A549 (cell line): ENCODE measurements around the gene FAM13A. TPM values are rescaled to one million over a fixed set of nuclear protein-coding genes. Genes with fewer than 3 reads are reported as not detected.

Source experiments
- ATAC-seq, 2 experiments: fragments of 200-7000 bp in 1 of 2; fragments of >200 bp in 1 of 2; cut with Nextera tagmentation in 1 of 2; cut with Tn5 transposase in 1 of 2; 3 replicates each; pipeline versions ENCODE4 v1.8.0 to v1.9.1; 2018 to 2020; ENCODE audit warnings: mild to moderate bottlenecking in 1 of 2, moderate library complexity in 1 of 2
- CTCF ChIA-PET: fragments of 300-600 bp; sonication (Branson Sonifier 250); formaldehyde crosslinking; extraction: SDS; loops from one replicate; lab custom pipeline; 2021; ENCODE audit warnings: antibody characterized with exemption, inconsistent platforms; lab: Yijun Ruan, JAX
- POLR2A ChIA-PET: fragments of 350-600 bp; formaldehyde crosslinking; extraction: SDS; loops from one replicate; lab custom pipeline; 2021; ENCODE audit warnings: antibody characterized with exemption, inconsistent platforms; lab: Yijun Ruan, JAX
- DNase-seq, 2 experiments: peaks; one replicate each; pipeline versions ENCODE4 v3.0.0 to v3.0.0-alpha.2; 2011 to 2016; ENCODE audit warnings: low read depth in 1 of 2, low spot score in 1 of 2
- FAIRE-seq: peaks from 2 replicates; lab custom pipeline; 2011; peaks lifted over from hg19 to GRCh38; lab: Jason Lieb, UNC
- H3K27ac ChIP-seq, 2 experiments: fragments of >200 bp; sonication (Bioruptor Twin); formaldehyde crosslinking; 3 replicates each; pipeline ENCODE4 v1.5.1; 2016 to 2017
- H3K4me1 ChIP-seq: fragments of >200 bp; sonication (Bioruptor Twin); formaldehyde crosslinking; 3 replicates; pipeline ENCODE4 v1.6.1; 2016
- H3K4me2 ChIP-seq: fragments of >200 bp; sonication (Bioruptor Twin); formaldehyde crosslinking; 3 replicates; pipeline ENCODE4 v1.6.1; 2016
- H3K4me3 ChIP-seq: fragments of >200 bp; sonication (Bioruptor Twin); formaldehyde crosslinking; 3 replicates; pipeline ENCODE4 v1.5.1; 2016
- H3K9me3 ChIP-seq: fragments of >200 bp; sonication (Bioruptor Twin); formaldehyde crosslinking; 3 replicates; pipeline ENCODE4 v1.6.1; 2016
- CEBPB ChIP-seq, 2 experiments: fragments of >200 bp in 1 of 2; sonication (Bioruptor Twin) in 1 of 2; formaldehyde crosslinking in 1 of 2; IDR thresholded peaks; 2 replicates each; pipeline ENCODE4 v1.6.1; 2012 to 2016
- EHMT2 ChIP-seq: fragments of 200-600 bp; sonication (generic); IDR thresholded peaks from 2 replicates; pipeline ENCODE4 v1.6.1; 2016; ENCODE audit warnings: antibody characterized with exemption, low read depth, mild to moderate bottlenecking, moderate library complexity
- ELK1 ChIP-seq: fragments of 150-350 bp; IDR thresholded peaks from 2 replicates; pipeline ENCODE4 v1.6.1; 2014; ENCODE audit warnings: low read depth, mild to moderate bottlenecking, low read length
- ESRRA ChIP-seq: fragments of 150-350 bp; IDR thresholded peaks from 2 replicates; pipeline ENCODE4 v1.6.1; 2014; ENCODE audit warnings: mild to moderate bottlenecking, low read length, borderline replicate concordance
- FOSB ChIP-seq: fragments of 250-450 bp; sonication (Bioruptor Pico); IDR thresholded peaks from 2 replicates; pipeline ENCODE4 v1.5.0; 2020; ENCODE audit warnings: mild to moderate bottlenecking, moderate library complexity
- FOSL2 ChIP-seq, 2 experiments: fragments of 450-650 bp in 1 of 2; fragments of >200 bp in 1 of 2; sonication (Bioruptor Twin) in 1 of 2; formaldehyde crosslinking; IDR thresholded peaks; 2 replicates each; pipeline versions ENCODE4 v1.5.0 to v1.6.1; 2016 to 2020; ENCODE audit warnings: mild to moderate bottlenecking in 1 of 2, moderate library complexity in 1 of 2
- FOXS1 ChIP-seq: fragments of 250-450 bp; sonication (Bioruptor Pico); IDR thresholded peaks from 2 replicates; pipeline ENCODE4 v1.5.0; 2020; ENCODE audit warnings: mild to moderate bottlenecking, moderate library complexity
- GATA3 ChIP-seq: IDR thresholded peaks from 2 replicates; pipeline ENCODE4 v1.6.1; 2012; ENCODE audit warnings: borderline replicate concordance
- HES2 ChIP-seq: fragments of >200 bp; sonication (Bioruptor Twin); formaldehyde crosslinking; IDR thresholded peaks from 2 replicates; pipeline ENCODE4 v1.6.1; 2016
- HEYL ChIP-seq: fragments of 250-450 bp; sonication (Bioruptor Pico); IDR thresholded peaks from 2 replicates; pipeline ENCODE4 v1.8.0; 2021; ENCODE audit warnings: mild to moderate bottlenecking, moderate library complexity
- HMGXB4 ChIP-seq: fragments of 250-450 bp; sonication (Bioruptor Pico); IDR thresholded peaks from 2 replicates; pipeline ENCODE4 v1.5.0; 2021; ENCODE audit warnings: mild to moderate bottlenecking, moderate library complexity, borderline replicate concordance
- MAFK ChIP-seq: fragments of 450-650 bp; IDR thresholded peaks from 2 replicates; pipeline ENCODE4 v1.6.1; 2014; ENCODE audit not compliant: partially characterized antibody
- NFE2L2 ChIP-seq: fragments of 150-350 bp; conservative IDR thresholded peaks from 2 replicates; pipeline ENCODE4 v1.6.1; 2014; ENCODE audit warnings: low read length
- NPAS2 ChIP-seq: fragments of 250-450 bp; sonication (Bioruptor Pico); IDR thresholded peaks from 2 replicates; pipeline ENCODE4 v1.8.0; 2022; ENCODE audit warnings: mild to moderate bottlenecking, moderate library complexity, borderline replicate concordance
- RCOR1 ChIP-seq: fragments of 150-350 bp; IDR thresholded peaks from 2 replicates; pipeline ENCODE4 v1.6.1; 2014; ENCODE audit warnings: antibody characterized with exemption, low read length, low read depth
- REST ChIP-seq: fragments of 200-600 bp; sonication (generic); IDR thresholded peaks from 2 replicates; pipeline ENCODE4 v1.6.1; 2016; ENCODE audit warnings: antibody characterized with exemption, mild to moderate bottlenecking, moderate library complexity
- RNF2 ChIP-seq: fragments of 200-600 bp; sonication (generic); IDR thresholded peaks from 2 replicates; pipeline ENCODE4 v1.6.1; 2016; ENCODE audit warnings: low read depth, mild to moderate bottlenecking, antibody characterized with exemption, moderate library complexity, borderline replicate concordance
- SMC3 ChIP-seq: fragments of >200 bp; sonication (Bioruptor Twin); formaldehyde crosslinking; IDR thresholded peaks from 3 replicates; pipeline ENCODE4 v1.6.1; 2018; ENCODE audit warnings: inconsistent platforms
- TP53 ChIP-seq: fragments of 250-450 bp; sonication (Bioruptor Pico); IDR thresholded peaks from 2 replicates; pipeline ENCODE4 v1.5.0; 2021; ENCODE audit warnings: mild to moderate bottlenecking, moderate library complexity
- USF2 ChIP-seq: fragments of 450-650 bp; IDR thresholded peaks from 2 replicates; pipeline ENCODE4 v1.6.1; 2014; ENCODE audit warnings: antibody characterized with exemption
- ZNF302 ChIP-seq: fragments of 250-450 bp; sonication (Bioruptor Pico); IDR thresholded peaks from 2 replicates; pipeline ENCODE4 v1.9.0; 2021; ENCODE audit warnings: inconsistent platforms, mild to moderate bottlenecking, moderate library complexity
- ZSCAN20 ChIP-seq: fragments of 250-450 bp; sonication (Bioruptor Pico); IDR thresholded peaks from 2 replicates; pipeline ENCODE4 v1.8.0; 2022; ENCODE audit warnings: mild to moderate bottlenecking, moderate library complexity
- WGBS: methylation state at CpG from one replicate; pipeline ENCODE4 v1.1.6; 2017; ENCODE audit errors: missing lambda C conversion rate; 5-methylcytosine and 5-hydroxymethylcytosine counted together
- polyA plus RNA-seq, 4 experiments: library from polyadenylated mRNA; depleted of rRNA in 3 of 4; stranded (reverse); fragments of >200 nt; fragmentation: RNase III in 1 of 4; extraction: RNeasy Plus Mini Kit Qiagen cat#74134 plus additional on column Dnase treatment in 1 of 4; gene quantifications; 2 replicates in 3 of 4; 3 replicates in 1 of 4; pipeline ENCODE4 v1.2.3, GENCODE V29; 2011 to 2017

FAM13A gene
- polyA plus RNA-seq, 2 of the 4 experiments (the other 2 are of a cell fraction), result 6.5 to 22.0 TPM

GRCh38 chr4:88911246-88912212, 145.5 kb downstream of the FAM13A start (continued):
- no peak for TF ChIP-seq EHMT2

- H3K4me1 ChIP-seq, result 0 out of 3 replicates have a peak, but pooled peaks cover 3% of the 10 kb centered on the region
- ATAC-seq (no peak), FAIRE-seq (no peak), DNase-seq (no peak)
- TF ChIP-seq ESRRA (no peak), FOSB (CRISPR knock-in tag) (no peak)
- H3K4me2 ChIP-seq, result no peak overlapping the region
- H3K9me3 ChIP-seq, result no peaks in the 10 kb centered on the region
- no peak overlapping the region for H3K4me3 ChIP-seq
- H3K27ac ChIP-seq, result no peak overlapping the region
- ChIA-PET POLR2A (no interaction called here), CTCF (interaction anchor here (1.7 kb wide), 1 partner anchor 114 kb away, joined by 5 read pairs; no protein-coding TSS in a partner anchor)
- 86% methylated on average over 2 of the region's 2 CpGs for WGBS
Measured at GRCh38 chr4:88910101-88910500, 146.9 kb downstream of the FAM13A start.

GRCh38 chr4:88908521-88908920, 148.5 kb downstream of the FAM13A start:
- Histone ChIP-seq H3K4me3 (no peak overlapping the region), H3K9me3 (no peaks in the 10 kb centered on the region), H3K4me1 (0 out of 3 replicates have a peak, but pooled peaks cover 3% of the 10 kb centered on the region), H3K27ac (no peak overlapping the region), H3K4me2 (no peak overlapping the region)
- ATAC-seq (no peak), DNase-seq (no peak), FAIRE-seq (no peak)
- no peak for TF ChIP-seq REST
- no peak for TF ChIP-seq GATA3
- TF ChIP-seq FOXS1 (CRISPR knock-in tag), result no peak
- no peak for TF ChIP-seq HMGXB4 (CRISPR knock-in tag)
- no peak for TF ChIP-seq HEYL
- no peak for TF ChIP-seq USF2
- no peak for TF ChIP-seq RNF2
- TF ChIP-seq TP53 (CRISPR knock-in tag), result no peak
- no peak for TF ChIP-seq ZNF302
- no peak for TF ChIP-seq HES2
- no peak for TF ChIP-seq MAFK
- TF ChIP-seq FOSL2 (IDR thresholded peaks at IDR 0.05), result no peak
- no peak for TF ChIP-seq FOSL2 (CRISPR knock-in tag; IDR thresholded peaks at IDR 0.05)
- TF ChIP-seq RCOR1, result no peak
- no peak for TF ChIP-seq NFE2L2
- no peak for TF ChIP-seq ELK1
- no peak for TF ChIP-seq NPAS2 (CRISPR knock-in tag)
- TF ChIP-seq SMC3, result no peak
- no peak for TF ChIP-seq CEBPB (IDR thresholded peaks at IDR 0.05)
- no peak for TF ChIP-seq ZSCAN20
- 71% methylated on average over 3 of the region's 3 CpGs for WGBS
- ChIA-PET CTCF (no interaction called here), POLR2A (no interaction called here)
